SW 1271 (cell line): Measurements from ENCODE around the gene KAZN.

Experiments used
- DNase-seq, 2 experiments: peaks; one replicate each; lab custom pipeline; 2025; lab: John Stamatoyannopoulos, UW

KAZN gene

DNA sequence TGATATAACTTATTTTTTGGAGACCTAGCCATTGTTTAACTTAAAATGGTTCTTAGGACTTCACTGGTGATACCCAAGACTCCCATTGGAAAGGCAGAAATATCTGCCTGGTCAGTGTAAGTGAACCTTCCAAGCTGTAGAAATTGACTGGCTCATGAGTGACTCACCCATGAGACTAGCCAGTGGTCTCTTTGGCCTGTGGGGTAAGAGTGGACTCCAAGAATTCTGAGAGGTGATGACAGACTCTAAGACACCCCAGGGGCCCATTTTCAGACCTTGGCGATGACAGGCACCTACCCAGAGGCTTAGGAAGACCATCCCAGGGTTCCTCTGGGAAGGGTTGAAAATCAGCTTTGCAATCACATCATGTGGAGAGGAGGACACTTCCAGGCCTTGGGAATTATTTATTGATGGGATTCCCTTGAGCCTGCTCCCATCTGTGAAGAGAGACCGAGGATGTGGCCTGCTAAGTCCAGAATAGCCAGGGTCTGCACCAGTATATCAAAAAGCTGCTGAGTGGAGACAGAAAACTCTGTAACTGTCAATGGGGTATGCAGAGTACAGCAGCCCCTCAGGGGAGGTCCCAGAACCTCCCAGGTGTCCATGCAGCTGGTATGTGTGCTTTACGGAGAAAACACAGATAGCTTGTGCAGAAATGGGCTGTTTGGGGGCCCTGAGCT lies 78.9 kb downstream of the KAZN start:
- no peak for DNase-seq

DNA sequence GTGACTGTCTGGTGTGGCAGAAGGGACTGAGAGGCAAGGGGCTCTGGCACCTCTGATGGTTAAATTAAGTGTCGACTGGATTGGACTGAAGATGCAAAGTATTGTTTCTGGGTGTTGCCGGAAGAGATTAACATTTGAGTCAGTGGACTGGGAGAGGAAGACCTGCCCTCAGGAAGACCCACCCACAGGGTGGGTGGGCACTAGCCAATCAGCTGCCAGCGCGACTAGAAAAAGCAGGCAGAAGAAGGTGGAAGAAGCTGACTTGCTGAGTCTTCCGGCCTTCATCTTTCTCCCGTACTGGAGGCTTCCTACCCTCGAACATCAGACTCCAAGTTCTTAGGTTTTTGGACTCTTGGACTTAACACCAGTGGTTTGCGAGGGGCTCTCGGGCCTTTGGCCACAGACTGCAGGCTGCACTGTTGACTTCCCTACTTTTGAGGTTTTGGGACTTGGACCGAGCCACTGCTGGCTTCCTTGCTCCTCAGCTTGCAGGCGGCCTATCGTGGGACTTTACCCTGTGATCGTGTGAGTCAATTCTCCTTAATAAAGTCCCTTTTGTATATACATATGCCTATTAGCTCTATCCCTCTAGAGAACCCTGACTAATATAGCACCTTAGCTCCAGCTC lies 79.6 kb downstream of the KAZN start:
- DNase-seq: no peak

DNA sequence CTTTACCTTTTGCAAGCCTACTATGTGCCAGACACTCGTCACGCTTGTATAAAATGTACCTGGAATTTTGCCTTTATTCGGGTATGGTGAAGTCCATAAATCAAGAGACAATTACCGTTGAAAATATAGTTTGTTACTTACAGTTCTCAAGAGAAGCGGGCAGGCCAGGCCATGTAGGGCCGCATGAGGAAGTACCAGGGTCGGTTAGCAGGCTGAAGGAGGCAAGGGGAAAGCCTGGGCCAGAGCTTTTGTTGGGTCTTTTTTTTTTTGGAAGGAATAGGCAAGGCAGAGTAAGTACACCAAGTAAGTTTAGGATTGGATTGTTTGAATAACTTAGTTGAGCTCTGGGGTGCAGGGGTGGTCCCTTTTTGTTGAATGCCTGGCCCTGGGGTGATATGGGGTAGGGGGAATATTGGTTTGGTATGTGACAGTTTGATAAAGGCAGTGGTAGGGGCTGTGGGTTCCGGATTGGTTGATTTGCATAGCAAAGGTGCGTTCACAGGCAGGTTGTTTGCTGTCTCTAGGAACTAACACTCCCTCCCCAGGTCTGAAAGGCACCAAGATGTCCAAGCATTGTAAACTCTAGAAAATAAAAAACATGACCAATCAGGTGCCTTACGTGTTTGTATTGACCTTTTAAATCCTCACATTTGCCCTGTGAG lies 80.7 kb downstream of the KAZN start:
- no peak for DNase-seq

DNA sequence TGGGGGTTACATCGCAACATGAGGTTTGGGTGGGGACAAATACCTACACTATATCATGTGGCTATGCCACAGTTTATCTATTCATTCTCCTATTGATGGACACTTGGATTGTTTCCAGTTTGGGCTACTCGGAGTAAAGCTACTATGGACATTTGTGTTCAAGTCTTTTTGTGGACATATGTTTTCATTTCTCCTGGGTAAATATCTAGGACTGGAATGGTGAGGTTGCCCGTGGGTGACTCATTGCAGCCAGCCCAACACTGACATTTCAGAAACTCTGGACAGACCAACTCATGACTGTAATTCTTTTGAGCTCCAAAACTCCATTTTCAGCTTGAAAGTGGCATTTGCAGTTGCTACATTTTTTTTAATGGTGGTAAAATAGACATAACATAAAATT lies 82.7 kb downstream of the KAZN start:
- no peak for DNase-seq

DNA sequence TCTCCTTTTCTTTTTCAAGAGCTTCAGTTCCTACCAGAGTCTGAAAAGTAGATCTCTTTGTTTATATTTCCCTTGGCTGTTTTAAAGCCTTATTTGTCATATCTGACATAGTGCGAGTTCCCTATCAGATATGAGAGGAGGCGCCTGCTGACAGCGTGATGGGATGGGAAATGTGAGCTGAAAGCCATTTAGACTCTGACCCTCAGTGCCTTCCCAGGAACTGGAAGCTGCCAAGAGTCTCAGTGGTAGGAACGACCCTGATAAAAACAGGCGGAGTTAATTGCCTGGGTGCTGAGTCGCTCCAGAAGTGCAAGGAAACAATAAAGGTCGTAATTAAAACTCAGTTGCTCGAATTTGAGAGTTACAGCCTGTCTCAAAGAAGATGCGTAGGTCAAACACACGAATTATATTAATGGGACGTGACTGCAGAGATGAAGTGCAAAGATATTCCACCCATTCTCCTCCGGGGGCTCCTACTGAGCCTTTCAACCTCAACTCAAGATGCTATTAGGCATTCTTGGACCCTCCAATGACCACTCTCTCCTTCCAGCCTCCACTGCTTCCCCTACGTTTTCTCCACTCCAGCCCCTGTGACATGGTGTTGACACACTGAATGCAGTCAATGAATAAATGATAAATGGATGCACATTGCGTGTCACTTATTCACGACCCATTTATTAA lies 84.6 kb downstream of the KAZN start:
- no peak for DNase-seq

DNA sequence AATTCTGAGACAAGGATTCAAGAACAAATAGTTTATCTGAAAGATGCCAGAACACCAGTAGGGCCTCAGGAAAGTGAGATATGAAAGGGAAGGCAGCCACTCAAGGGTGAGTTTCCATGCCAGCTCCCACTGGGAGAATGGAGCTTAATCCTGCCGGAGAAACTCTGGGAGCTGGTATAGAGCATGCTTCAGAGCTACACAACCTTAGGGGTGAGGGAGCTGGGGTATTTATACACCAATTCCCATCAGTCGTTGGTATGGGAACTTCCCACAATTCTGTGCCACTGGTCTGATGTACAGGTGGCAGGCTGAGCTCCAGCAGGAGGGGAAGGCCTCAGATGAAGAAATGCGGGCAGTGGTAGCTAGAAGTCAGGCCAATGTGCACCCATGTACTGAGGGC lies 86.6 kb downstream of the KAZN start:
- no peak for DNase-seq

DNA sequence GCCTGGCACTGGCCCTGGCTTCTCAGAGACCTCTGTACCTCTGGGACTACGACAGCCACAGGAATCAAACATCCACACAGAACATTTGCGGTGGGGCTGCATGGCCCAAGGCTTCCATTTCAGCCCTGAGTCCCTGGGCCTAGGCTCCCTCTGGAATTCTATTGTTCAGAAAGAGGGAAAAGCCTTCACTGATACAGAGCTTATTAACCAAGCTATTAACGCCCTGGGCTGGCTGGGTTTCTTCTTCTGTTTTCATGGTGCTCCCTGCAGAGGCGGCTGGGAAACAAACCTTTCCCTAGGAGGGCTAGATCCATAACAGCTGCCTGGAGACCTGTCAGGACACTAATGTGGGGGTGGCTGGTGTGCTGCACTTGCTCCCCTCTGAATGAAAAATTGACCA lies 88.2 kb downstream of the KAZN start:
- no peak for DNase-seq

DNA sequence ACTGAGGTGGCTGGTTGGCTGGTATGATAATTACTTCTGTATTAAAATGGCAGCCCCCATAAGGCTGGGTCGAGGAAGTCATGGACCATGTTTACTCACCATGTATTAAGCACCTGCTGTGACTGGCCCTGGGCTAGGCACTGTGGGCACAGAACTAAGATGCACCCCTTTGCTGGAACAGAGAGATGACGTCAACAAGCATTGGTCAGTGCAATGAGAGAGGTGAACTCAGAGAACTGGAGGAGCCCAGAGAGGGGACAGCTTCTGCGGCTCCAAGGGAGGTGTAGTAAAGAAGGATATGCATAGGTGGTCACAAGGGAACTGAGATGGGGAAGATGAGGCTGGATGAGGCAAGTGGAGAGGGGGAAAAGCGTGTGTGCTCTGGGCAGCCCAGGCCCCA lies 88.7 kb downstream of the KAZN start:
- DNase-seq: no peak

DNA sequence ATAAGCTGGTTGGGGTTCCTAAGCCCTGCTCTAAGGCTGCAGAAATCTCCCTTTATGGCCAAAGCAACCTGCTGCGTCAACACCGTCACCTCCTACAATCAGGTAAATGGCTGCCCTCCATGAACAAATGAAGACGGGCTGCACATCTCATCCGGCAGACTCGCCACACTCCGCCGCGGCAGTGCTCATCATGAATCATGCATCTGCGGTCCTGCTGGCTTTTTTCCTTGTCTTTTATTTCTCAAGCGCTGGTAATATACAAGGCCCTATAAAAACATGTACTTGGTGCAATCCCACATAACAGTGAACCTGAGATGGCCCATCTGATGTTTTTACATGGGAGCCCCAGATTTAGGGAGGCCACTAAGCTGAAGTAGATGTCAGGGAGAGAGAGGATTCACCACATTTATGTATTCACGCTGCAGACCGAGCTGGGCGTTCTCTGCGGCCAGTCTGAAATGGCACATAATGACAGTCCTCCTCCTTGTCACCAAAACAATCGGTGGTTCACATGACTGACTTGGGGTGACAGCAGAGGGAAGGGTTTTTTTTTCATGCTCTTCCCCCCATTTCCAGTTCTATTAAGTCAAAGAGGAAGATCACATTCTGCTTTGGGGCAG lies 91.6 kb downstream of the KAZN start:
- no peak for DNase-seq

DNA sequence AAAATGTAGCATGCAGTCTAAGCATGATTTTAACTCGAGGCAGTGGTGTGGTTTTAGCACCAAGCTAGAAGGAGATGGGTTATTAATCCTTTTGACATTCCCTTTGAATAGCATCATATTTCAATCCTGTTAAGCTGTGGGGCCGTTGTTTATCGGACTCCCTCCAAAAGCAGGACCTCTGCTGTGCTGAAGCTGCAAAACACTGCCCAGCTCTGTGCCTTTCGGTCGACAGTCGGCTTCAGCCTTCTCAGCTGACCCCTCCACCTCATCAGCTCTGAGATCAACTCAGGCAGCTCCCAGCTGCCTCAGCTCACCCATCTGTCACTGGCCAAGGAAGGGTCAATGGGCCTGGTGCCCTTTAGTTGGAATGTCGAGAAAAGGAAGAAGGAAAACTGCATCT lies 95.5 kb downstream of the KAZN start:
- no peak for DNase-seq

DNA sequence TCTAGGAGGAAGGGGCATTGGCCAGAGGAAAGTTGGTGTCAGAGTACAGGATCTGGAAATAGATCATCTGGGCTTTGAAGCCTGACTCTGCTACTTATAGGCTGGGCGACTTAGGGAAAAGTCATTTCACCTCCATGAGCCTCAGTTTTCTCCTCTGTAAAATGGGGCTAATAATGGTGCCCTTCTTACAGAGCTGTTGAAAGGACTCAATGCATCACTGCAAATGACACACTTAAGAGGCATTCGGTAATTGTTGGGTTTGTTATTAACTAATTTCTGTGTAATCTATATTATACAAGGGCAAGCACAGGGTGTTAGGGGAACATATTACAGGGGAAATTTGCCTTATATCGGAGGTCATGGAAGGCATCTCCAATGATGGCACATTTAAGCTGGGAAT lies 96.1 kb downstream of the KAZN start:
- no peak for DNase-seq

DNA sequence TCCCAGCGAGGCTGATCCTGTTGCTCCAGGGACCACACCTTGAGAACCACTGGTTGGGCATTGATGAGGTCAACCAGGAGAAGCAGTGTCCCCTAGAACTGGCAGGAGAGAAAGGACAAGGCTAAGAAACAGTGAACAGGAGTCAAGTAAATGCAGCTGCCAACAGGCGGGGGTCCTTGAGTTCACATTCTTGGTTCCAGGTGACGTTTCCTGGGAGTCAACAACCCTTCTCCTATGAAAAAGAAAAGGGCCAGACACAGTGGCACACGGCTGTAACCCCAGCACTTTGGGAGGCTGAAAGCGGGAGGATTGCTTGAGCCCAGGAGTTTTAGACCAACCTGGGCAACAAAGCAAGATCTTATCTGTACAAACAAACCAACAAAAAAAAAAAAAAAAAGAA lies 98.3 kb downstream of the KAZN start:
- no peak for DNase-seq

DNA sequence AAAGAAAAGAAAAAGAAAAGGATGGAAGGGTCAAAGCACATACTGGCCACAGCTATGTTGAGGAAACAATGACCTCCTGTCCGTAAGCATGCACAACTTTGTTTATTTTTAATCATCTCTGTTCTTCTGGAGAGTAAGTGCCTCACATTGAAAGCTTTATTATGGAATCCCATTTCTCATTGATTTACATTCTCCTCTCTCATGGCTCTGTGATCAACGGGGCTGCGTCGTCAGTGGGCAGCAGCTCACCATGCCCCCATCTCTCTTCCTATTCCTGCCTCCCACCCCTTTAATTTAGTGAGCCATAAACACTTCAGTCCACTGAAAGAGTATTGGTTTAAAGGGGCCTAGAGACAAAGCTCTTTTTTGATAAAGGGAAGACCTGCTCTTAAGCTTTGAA lies 98.9 kb downstream of the KAZN start:
- no peak for DNase-seq

DNA sequence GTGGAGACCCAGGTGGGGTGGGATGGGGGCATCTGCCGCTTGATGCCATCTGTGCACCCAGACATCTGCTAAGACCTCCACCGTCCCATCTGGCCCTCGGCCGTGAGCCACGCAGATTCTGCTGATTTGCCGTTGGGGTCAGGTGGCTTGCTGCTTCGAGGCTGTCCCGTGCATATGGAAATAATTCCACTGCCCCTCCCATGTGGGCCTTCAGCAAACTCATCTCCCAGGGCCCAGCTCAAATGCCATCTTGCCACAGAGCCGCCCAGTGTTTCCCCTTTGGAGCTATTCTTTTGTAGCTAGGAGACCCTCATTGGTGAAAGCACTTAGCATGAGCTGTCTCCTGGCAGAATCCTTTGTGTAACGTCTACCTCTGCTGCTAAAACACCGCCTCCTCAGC lies 99.8 kb downstream of the KAZN start:
- no peak for DNase-seq

DNA sequence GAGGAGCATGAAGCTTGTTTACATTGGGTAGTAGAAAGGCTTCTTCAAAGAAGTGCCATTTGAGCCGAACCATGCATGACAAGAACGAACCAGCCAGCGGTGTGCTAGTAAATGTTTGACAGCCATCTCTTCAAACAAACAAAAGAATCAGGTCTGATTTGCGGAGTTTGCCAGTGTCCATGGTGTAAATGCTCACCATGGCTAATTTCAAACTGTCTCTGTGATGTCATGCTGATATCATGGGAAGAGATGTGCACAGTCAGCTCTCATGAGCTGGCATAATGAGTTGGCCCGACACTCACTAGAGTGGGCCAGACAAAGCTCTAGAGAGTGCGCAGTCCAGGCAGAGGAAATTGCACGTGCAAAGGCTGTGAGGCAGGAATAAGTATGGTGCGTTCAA lies 101.1 kb downstream of the KAZN start:
- DNase-seq: no peak

DNA sequence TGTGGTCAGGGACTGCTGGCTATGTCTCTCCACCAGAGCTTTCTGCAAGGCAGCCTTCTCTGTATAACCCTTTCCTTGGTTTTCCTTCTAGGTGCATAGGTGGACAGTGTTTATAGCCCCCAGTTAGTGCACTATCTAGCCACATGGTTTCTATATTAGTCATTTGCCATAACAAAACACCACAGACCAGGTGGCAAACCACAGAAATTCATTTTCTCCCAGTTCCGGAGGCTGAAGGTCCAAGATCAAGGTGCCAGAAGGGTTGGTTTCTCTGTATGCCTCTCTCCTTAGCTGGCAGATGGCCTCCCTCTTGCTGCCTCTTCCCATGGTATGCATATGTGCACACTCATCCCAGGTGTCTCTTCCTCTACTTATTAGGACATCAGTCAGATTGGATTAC lies 106.4 kb downstream of the KAZN start:
- DNase-seq: no peak

DNA sequence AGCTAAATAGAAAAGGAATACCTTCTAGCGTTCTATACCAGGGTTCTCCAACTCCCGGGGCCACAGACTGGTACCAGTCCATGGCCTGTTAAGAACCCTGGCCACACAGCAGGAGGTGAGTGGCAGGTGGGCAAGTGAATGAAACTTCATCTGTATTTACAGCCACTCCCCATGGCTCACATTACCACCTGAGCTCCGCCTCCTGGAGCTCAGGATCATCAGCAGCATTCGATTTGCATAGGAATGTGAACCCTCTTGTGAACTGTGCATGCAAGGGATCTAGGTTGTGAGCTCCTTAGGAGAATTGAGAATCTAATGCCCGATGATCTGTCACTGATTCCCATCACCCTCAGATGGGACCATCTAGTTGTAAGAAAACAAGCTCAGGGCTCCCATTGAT lies 107.3 kb downstream of the KAZN start:
- DNase-seq: no peak

DNA sequence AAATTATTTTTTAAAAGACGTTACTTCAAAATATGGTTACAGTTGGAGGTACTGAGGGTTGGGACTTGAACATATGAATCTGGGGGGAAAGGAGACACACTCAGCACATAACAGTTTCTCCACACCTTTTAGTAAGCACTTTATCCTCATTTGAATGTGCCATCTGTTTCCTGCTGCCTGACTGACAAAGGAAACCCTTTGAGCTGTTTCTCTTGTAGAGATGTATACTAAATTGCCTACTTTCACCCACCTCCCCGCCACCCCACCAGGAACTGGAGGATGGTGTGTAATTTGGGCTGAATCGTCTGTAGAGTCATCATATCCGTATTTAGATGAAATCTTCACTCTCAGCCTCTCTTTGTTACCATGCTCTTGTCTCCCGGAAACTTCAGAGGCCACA lies 108.1 kb downstream of the KAZN start:
- no peak for DNase-seq

DNA sequence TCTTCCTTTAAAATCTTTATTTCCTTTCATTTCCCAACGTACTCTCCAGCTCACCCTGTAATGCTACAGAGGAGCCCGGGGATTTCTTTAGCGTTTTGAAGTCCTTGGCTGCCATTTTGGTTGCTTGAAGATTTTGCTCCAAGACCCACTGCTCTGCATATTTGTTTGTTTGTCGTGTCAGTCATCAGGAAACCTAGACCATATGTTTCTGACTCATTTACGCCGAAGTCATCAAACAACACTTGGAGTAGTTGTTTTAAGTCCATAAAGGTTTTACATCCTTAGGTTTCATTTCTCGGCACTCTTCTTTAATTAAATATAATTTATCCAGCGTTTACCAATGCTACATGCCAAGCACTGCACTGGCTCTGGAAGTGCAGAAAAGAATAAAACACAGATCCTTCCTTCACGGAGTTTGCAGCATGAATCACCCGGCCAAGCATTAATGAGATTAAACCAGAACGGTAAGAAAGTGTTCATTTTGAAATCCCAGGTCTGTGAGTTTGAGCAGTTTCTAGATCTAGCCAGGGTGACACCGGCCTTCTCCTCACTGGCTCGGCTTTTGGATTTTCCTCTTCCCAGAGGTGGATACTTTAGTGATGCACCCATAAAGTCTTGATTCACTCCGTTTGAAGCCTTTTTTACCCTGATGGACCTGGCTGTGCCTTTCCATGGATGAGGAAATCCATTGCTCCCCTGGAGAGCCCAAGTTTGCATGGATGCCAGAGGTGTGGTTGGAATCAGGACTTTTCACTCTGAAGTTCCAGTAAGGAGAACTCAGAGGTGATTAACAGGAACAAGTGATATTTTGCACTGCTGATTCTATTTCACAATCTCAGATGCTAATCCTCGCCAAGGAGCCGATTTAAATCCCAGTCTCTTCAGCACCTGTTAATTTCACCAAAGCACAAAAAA lies 109.3 kb downstream of the KAZN start:
- DNase-seq: no peak

DNA sequence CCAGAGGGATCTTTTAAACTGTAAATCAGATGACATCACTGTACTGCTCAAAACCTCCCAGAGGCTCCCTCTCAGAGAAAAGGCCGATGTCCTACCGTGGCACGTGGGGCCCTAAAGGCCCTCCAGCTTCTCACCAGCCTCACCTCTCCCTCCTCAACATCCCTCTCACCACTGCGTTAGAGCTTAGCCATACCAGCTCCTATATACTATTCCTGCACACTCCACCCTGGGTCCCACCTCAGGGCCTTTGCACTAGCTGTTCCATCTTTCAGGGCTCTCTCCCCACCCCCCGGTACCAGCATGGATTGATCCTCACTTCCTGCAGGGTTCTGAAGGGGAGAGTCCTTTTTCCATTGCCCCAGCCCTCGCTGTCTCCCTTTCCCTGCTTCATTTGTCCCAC lies 111.8 kb downstream of the KAZN start:
- no peak for DNase-seq

DNA sequence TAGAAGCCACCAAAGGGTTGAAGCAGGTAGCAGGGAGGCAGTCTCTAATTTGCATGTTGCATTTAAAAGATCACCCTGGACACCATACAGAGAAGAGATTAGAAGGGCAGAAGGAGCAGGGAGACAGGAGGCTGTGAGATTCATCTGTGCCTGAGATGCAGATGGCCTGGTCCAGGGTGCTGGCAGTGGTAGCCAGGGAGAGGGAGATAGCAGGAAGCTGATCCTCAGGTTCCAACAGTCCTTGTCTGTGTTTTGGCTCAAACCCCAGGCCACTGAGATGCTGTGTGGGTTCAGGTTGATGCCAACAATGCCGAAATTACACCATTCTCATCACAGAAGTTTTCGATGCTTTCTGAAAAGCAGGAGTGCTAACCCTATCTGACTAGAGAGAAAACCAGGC lies 113.7 kb downstream of the KAZN start:
- DNase-seq: no peak

DNA sequence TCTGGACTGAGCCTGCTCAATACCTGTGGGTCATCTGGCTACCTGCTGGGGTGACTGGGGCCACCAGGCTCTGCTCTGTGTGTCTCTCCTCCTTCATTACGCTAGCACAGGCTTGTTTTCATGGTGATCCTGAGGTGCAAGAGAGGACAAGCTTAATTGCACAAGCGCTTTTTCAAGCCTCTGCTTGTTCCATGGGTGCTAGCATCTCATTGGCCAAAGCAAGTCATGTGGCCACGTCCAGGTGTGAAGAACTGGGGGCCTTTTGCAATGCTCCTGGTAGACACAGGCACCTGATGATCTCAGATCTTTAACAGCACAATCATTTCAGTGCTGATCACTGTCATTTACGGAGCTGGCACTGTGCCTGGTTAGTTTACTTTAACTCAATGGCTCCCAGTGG lies 114.6 kb downstream of the KAZN start:
- DNase-seq: no peak
